Panc1 (cell line): ENCODE measurements around the gene PAH. TPM values are rescaled to one million over a fixed set of nuclear protein-coding genes. Genes with fewer than 3 reads are reported as not detected.
"Not testable (repeated sequence)": the region's sequence is repeated elsewhere in the genome, so short reads cannot be mapped to it uniquely, and the experiment has no call there.

Experiments
- ATAC-seq: fragments of 200-7000 bp; cut with Tn5 transposase; 2 replicates; pipeline ENCODE4 v1.9.1; 2020; ENCODE audit warnings: mild to moderate bottlenecking, moderate library complexity
- BruUV-seq: library from RNA; stranded (reverse); fragments of 400-500 nt; replicated peaks from 2 replicates; lab custom pipeline; 2021; lab: Mats Ljungman, UMichigan
- CTCF ChIA-PET: fragments of 300-600 bp; sonication (Branson Sonifier 250); formaldehyde crosslinking; loops from one replicate; lab custom pipeline; 2022; ENCODE audit warnings: antibody characterized with exemption; lab: Charles Lee
- POLR2A ChIA-PET: fragments of 300-600 bp; sonication (Branson Sonifier 250); formaldehyde crosslinking; loops from one replicate; lab custom pipeline; 2022; ENCODE audit warnings: antibody characterized with exemption; lab: Charles Lee
- DNase-seq: peaks from one replicate; pipeline ENCODE4 v3.0.0-alpha.2; 2010; ENCODE audit warnings: low read depth, low spot score
- H3K27ac ChIP-seq: 2 replicates; pipeline ENCODE4 v1.5.1; 2011; ENCODE audit warnings: mild to moderate bottlenecking, low read length, inconsistent platforms
- H3K27me3 ChIP-seq: fragments of 200-500 bp; sonication (Bioruptor generic); 2 replicates; pipeline ENCODE4 v1.6.0; 2014; ENCODE audit warnings: low read length, inconsistent platforms; ENCODE audit not compliant: control insufficient read depth, insufficient read depth
- H3K36me3 ChIP-seq: fragments of 200-500 bp; sonication (Bioruptor generic); 2 replicates; pipeline ENCODE4 v1.5.1; 2014; ENCODE audit warnings: inconsistent platforms, mild to moderate bottlenecking, low read length, moderate library complexity; ENCODE audit not compliant: control insufficient read depth, insufficient read depth
- H3K4me1 ChIP-seq: 2 replicates; pipeline ENCODE4 v1.5.1; 2011; ENCODE audit warnings: inconsistent platforms, mild to moderate bottlenecking, low read length, moderate library complexity; ENCODE audit not compliant: control insufficient read depth, insufficient read depth
- H3K4me3 ChIP-seq, 2 experiments: 2 replicates each; pipeline ENCODE4 v1.5.1; 2011 to 2012; ENCODE audit warnings: low read depth in 2 of 2, low read length in 2 of 2, mild to moderate bottlenecking in 2 of 2, inconsistent platforms in 1 of 2, moderate library complexity in 1 of 2
- H3K9me3 ChIP-seq: fragments of 200-500 bp; sonication (Bioruptor generic); 2 replicates; pipeline ENCODE4 v1.5.1; 2014; ENCODE audit warnings: low read depth, mild to moderate bottlenecking, inconsistent platforms, low read length, moderate library complexity; ENCODE audit not compliant: control insufficient read depth, insufficient read depth
- CTCF ChIP-seq: fragments of 450-650 bp; IDR thresholded peaks from 2 replicates; pipeline ENCODE4 v1.5.1; 2017; ENCODE audit warnings: mild to moderate bottlenecking
- POLR2AphosphoS5 ChIP-seq: IDR thresholded peaks from 2 replicates; pipeline ENCODE4 v1.6.1; 2012; ENCODE audit warnings: mild to moderate bottlenecking, low read depth, low read length, moderate library complexity
- SIN3A ChIP-seq: IDR thresholded peaks from 2 replicates; pipeline ENCODE4 v1.6.1; 2012; ENCODE audit warnings: low read depth, mild to moderate bottlenecking, low read length, moderate library complexity, borderline replicate concordance; ENCODE audit not compliant: insufficient read depth
- TCF7L2 ChIP-seq: IDR thresholded peaks from 2 replicates; pipeline ENCODE4 v1.6.1; 2011; ENCODE audit warnings: mild to moderate bottlenecking, low read depth, low read length, inconsistent platforms
- in situ Hi-C: cut with HindIII; loops from 2 replicates; pipeline ENCODE4 v1.10.0; 2016; ENCODE audit warnings: low sequenced_read_pairs, low pct_unique_long_range_greater_than_20kb
- intact Hi-C: fragments of 100-400 bp; cut with micrococcal nuclease; formaldehyde crosslinking; loops from one replicate; pipeline ENCODE4 v1.10.0; 2022; ENCODE audit not compliant: unreplicated experiment
- total RNA-seq: library from RNA; stranded (reverse); gene quantifications from one replicate; pipeline ENCODE4 v1.2.1, GENCODE V29; 2021; ENCODE audit not compliant: unreplicated experiment
- TF ChIP-seq, protein P1 (sequence below), 2 experiments: IDR thresholded peaks; 2 replicates each; pipeline ENCODE4 v1.6.1; 2011 to 2012; ENCODE audit warnings: low read depth in 2 of 2, control low read depth in 1 of 2, low read length in 1 of 2, mild to moderate bottlenecking in 1 of 2, moderate library complexity in 1 of 2; ENCODE audit not compliant: insufficient read depth in 1 of 2

The PAH gene
- total RNA-seq, 1 experiment from 2014 or later: 0.51 TPM

DNA sequence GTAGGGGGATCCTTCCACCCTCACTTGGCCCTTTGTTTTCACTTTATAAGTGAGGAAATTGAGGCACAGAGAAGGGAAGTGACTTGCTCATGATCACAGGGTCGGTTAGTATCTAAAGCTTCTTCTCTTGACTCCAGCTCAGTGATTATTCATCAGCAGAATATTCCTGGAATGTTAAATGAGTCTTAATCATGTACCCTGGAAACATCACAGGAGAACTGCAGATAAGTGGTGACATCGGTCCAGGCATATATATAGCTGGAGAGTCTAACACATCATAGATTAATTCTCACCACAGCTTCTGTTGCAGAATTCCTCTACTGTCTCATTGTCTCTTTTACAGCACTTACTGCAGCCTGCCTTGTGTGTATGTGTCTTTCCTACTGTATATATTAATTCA lies 69.9 kb downstream of the PAH start:
- Histone ChIP-seq H3K9me3 (no peaks in the 10 kb centered on the region), H3K4me1 (no peaks in the 10 kb centered on the region), H3K27me3 (no peaks in the 10 kb centered on the region; the same call in 1 of the 2 replicates), H3K4me3 (no peak overlapping the region), H3K27ac (no peak overlapping the region), H3K36me3 (no peaks in the 10 kb centered on the region)
- TF ChIP-seq, protein P1, sequence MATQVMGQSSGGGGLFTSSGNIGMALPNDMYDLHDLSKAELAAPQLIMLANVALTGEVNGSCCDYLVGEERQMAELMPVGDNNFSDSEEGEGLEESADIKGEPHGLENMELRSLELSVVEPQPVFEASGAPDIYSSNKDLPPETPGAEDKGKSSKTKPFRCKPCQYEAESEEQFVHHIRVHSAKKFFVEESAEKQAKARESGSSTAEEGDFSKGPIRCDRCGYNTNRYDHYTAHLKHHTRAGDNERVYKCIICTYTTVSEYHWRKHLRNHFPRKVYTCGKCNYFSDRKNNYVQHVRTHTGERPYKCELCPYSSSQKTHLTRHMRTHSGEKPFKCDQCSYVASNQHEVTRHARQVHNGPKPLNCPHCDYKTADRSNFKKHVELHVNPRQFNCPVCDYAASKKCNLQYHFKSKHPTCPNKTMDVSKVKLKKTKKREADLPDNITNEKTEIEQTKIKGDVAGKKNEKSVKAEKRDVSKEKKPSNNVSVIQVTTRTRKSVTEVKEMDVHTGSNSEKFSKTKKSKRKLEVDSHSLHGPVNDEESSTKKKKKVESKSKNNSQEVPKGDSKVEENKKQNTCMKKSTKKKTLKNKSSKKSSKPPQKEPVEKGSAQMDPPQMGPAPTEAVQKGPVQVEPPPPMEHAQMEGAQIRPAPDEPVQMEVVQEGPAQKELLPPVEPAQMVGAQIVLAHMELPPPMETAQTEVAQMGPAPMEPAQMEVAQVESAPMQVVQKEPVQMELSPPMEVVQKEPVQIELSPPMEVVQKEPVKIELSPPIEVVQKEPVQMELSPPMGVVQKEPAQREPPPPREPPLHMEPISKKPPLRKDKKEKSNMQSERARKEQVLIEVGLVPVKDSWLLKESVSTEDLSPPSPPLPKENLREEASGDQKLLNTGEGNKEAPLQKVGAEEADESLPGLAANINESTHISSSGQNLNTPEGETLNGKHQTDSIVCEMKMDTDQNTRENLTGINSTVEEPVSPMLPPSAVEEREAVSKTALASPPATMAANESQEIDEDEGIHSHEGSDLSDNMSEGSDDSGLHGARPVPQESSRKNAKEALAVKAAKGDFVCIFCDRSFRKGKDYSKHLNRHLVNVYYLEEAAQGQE (IDR thresholded peaks at IDR 0.05; ENCODE audit: insufficient read depth in 1 of 2, low read depth in 2 of 2, low read length in 1 of 2): no peak
- TF ChIP-seq TCF7L2 (no peak), POLR2AphosphoS5 (no peak), CTCF (no peak), SIN3A (no peak)
- DNase-seq (no peak), ATAC-seq (no peak)
- in situ Hi-C loops: no loop called here
- CTCF ChIA-PET: no interaction called here
- POLR2A ChIA-PET: no interaction called here
- intact Hi-C loops: no loop called here
- BruUV-seq: no TSS peak

- in situ Hi-C loops: no loop called here
- no peak for DNase-seq
Measured at GRCh38 chr12:102833687-102834441, 83.2 kb downstream of the PAH start.

GRCh38 chr12:102832826-102833225 lies 84.2 kb downstream of the PAH start:
- POLR2A ChIA-PET, DNase-seq, intact Hi-C loops, H3K9me3 ChIP-seq, ATAC-seq, H3K4me3 ChIP-seq, H3K36me3 ChIP-seq, H3K27ac ChIP-seq, in situ Hi-C loops, BruUV-seq, H3K27me3 ChIP-seq, H3K4me1 ChIP-seq, CTCF ChIA-PET: not testable (repeated sequence)

More at GRCh38 chr12:102833687-102834441, 83.2 kb downstream of the PAH start:
- no peaks in the 10 kb centered on the region for H3K36me3 ChIP-seq
- no peaks in the 10 kb centered on the region for H3K4me1 ChIP-seq
- no peaks in the 10 kb centered on the region for H3K9me3 ChIP-seq
- intact Hi-C loops: no loop called here
- ChIA-PET POLR2A (no interaction called here), CTCF (no interaction called here)
- no peak for TF ChIP-seq POLR2AphosphoS5
- TF ChIP-seq, protein P1 (IDR thresholded peaks at IDR 0.05; ENCODE audit: insufficient read depth in 1 of 2, low read depth in 2 of 2, low read length in 1 of 2): peak; percentile 67 to 77
- no peak for ATAC-seq
- no peak overlapping the region for H3K4me3 ChIP-seq
- BruUV-seq: no TSS peak
- no peak overlapping the region for H3K27ac ChIP-seq
- no peaks in the 10 kb centered on the region for H3K27me3 ChIP-seq
